ENCODE results near the gene RNU7-1. TPM values are rescaled to one million over a fixed set of nuclear protein-coding genes. Genes with fewer than 3 reads are reported as not detected.
"Not testable (repeated sequence)": the region's sequence is repeated elsewhere in the genome, so short reads cannot be mapped to it uniquely, and the experiment has no call there.

The RNU7-1 gene
- total RNA-seq, 2 experiments from 2014 or later = not detected

DNA sequence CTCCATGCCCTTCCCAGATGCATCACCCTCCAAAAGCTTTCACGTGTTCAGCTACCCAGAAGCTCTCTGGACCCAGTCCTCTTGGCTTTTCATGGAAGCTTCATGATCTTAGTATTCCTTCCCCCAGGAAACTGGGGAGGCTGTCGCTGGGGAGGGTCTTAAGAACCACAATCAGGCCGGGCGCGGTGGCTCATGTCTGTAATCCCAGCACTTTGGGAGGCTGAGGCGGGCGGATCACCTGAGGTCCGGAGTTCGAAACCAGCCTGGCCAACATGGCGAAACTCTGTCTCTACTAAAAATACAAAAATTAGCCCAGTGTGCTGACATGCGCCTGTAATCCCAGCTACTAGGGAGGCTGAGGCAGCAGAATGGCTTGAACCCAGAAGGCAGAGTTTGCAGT lies 35.5 kb upstream of the RNU7-1 start:
- H3K4me3 Mint-ChIP-seq; H3K27ac Mint-ChIP-seq; ATAC-seq; H3K36me3 Mint-ChIP-seq (ENCODE audit: low read depth); DNase-seq; H3K27me3 Mint-ChIP-seq; H3K4me1 Mint-ChIP-seq; intact Hi-C loops (cut with DNase I, micrococcal nuclease); H3K9me3 Mint-ChIP-seq (ENCODE audit: low read depth): not testable (repeated sequence)
- ChIA-PET POLR2A (interaction anchor here (0.6 to 0.7 kb wide), 2 partner anchors 408 to 436 kb away, joined by 3 read pairs; no protein-coding TSS in a partner anchor), CTCF (interaction anchor here (0.7 to 1.4 kb wide), 4 partner anchors 21 to 118 kb away, joined by 3 to 4 read pairs (median 4); partner anchors contain the start of gene LPCAT3)

DNA sequence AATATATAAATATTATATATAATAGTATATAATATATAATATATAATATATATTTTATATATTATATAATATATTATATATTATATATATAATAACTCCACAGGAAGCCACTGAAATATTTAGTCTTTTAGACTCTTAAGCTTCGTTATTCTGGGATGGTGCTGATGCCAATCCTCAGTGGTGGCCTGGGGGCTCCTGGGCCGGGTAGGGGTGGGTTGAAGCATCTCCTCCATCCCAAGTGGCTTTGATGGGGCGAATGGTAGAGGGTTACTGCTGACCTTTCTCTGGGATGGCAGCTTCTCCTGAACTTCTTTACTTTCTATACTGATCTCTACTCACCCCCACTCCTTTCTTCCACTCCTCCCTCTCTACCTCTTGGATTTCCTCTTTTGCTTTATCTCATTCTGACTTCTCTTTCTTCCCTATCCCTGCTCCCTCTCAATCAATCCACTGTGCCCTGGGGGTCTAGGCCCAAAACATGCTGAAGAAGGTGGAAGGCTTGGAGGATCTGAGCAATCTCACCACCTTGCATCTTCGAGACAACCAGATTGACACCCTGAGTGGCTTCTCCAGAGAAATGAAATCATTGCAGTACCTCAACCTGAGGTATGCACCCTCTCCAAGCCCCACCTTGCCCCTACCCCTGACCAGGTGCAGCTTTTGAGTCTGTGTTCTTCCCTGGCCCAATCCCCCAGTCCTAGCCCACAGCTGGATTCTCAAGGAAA lies 34.0 kb upstream of the RNU7-1 start:
- ATAC-seq (no peak), DNase-seq (no peak)
- POLR2A ChIA-PET = no interaction called here
- H3K27me3 Mint-ChIP-seq = no peaks in the 10 kb centered on the region
- intact Hi-C loops (cut with DNase I, micrococcal nuclease) = no loop called here
- CTCF ChIA-PET = interaction anchor here (0.6 to 1.9 kb wide), 5 partner anchors 28 to 425 kb away, joined by 4 to 5 read pairs (median 4); no protein-coding TSS in a partner anchor
- H3K9me3 Mint-ChIP-seq (ENCODE audit: low read depth) = no peaks in the 10 kb centered on the region
- H3K27ac Mint-ChIP-seq = no peak overlapping the region
- H3K4me3 Mint-ChIP-seq = no peak overlapping the region
- no peaks in the 10 kb centered on the region for H3K36me3 Mint-ChIP-seq (ENCODE audit: low read depth)
- H3K4me1 Mint-ChIP-seq = peaks cover 14% of the 10 kb centered on the region

DNA sequence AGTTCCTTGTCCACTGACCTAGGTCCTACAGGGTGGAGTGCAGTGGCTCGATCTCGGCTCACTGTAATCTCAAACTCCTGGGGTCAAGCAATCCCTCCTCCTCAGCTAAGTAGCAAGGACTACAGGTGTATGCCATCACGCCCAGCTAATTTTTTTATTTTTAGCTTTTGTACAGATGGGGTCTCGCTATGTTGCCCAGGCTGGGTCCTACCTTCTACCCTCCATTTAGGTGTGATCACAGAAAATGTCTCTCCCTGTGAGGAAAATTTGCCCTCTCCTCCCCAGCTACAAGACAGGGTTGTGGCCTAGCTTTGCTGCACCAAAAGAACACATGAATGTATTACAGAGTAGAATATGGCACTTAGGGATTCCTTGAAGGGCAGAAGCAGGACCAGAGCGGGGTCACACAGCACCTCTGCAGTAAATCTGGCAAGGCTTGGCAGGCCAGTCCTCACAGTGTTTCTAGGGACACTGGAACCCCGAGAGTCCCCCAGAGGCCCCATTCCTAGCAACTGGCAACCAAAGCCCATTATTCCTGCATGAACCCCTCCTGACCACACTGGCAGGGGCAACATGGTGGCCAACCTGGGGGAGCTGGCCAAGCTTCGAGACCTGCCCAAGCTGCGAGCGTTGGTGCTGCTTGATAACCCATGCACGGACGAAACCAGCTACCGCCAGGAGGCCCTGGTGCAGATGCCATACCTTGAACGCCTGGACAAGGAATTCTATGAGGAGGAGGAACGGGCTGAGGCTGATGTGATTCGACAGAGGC lies 31.3 kb upstream of the RNU7-1 start:
- intact Hi-C loops (cut with DNase I, micrococcal nuclease) = no loop called here
- peaks cover 23% of the 10 kb centered on the region for H3K36me3 Mint-ChIP-seq (ENCODE audit: low read depth)
- CTCF ChIA-PET = interaction anchor here (0.6 to 1.6 kb wide), 10 partner anchors 10 to 349 kb away, joined by 3 to 7 read pairs (median 3); partner anchors contain the start of gene USP5
- no peaks in the 10 kb centered on the region for H3K27me3 Mint-ChIP-seq
- no peak overlapping the region for H3K27ac Mint-ChIP-seq
- H3K4me1 Mint-ChIP-seq = peaks cover 33% of the 10 kb centered on the region
- POLR2A ChIA-PET = interaction anchor here (1.0 kb wide), 1 partner anchor 31 kb away, joined by 3 read pairs; the partner anchor contains the start of genes C12orf57 and RNU7-1
- H3K9me3 Mint-ChIP-seq (ENCODE audit: low read depth) = no peaks in the 10 kb centered on the region
- no peak overlapping the region for H3K4me3 Mint-ChIP-seq
- ATAC-seq (no peak), DNase-seq (no peak)

DNA sequence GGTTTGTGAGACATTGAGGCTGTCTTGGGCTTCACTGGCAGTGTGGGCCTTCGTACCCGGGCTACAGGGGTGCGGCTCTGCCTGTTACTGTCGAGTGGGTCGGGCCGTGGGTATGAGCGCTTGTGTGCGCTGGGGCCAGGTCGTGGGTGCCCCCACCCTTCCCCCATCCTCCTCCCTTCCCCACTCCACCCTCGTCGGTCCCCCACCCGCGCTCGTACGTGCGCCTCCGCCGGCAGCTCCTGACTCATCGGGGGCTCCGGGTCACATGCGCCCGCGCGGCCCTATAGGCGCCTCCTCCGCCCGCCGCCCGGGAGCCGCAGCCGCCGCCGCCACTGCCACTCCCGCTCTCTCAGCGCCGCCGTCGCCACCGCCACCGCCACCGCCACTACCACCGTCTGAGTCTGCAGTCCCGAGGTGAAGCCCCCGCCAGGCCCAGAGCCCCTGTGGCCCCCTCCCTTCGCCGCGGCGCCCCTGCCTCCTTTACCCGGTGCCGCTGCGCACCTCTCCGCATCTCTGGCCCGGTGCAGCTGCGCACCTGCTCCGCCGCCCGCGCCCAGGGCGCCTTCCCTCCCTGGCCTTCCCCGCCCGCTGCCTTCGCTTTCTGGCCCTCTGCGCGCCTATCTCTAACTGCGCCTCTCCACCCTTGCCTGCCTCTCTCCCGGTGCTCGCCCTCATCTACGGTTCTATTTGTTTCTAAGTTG lies 29.2 kb upstream of the RNU7-1 start, which contains the start of gene ENO2:
TSS of gene ENO2 (plus strand) at position 335 of the 701 bp plus-strand sequence. CDS start 1,253 bp downstream, outside the sequence.
- CTCF ChIA-PET = interaction anchor here (0.6 to 1.3 kb wide), 6 partner anchors 8 to 1035 kb away, joined by 3 to 6 read pairs (median 3); no protein-coding TSS in a partner anchor
- peak within 1 kb of the TSS; percentile 98 for H3K4me3 Mint-ChIP-seq
- DNase-seq = peak; percentile 92
- ATAC-seq = peak; percentile 92
- H3K27ac Mint-ChIP-seq = peak within 1 kb of the TSS; percentile 80
- intact Hi-C loops (cut with DNase I, micrococcal nuclease) = loop anchor here (1.0 to 2.0 kb wide), 6 partner anchors 14 to 104 kb away; partner anchors contain the start of genes SPSB2 (in 2 of the 2) and LPCAT3 (in 1 of the 2)
- no peaks in the 10 kb centered on the region for H3K9me3 Mint-ChIP-seq (ENCODE audit: low read depth)
- POLR2A ChIA-PET = interaction anchor here (0.6 to 1.8 kb wide), 4 partner anchors 23 to 395 kb away, joined by 3 to 8 read pairs (median 3); partner anchors contain the start of genes C12orf57 and RNU7-1
- H3K27me3 Mint-ChIP-seq = no peaks in the 10 kb centered on the region
- H3K36me3 Mint-ChIP-seq (ENCODE audit: low read depth) = peaks cover 33% of the 10 kb centered on the region
- H3K4me1 Mint-ChIP-seq = peaks cover 35% of the 10 kb centered on the region

DNA sequence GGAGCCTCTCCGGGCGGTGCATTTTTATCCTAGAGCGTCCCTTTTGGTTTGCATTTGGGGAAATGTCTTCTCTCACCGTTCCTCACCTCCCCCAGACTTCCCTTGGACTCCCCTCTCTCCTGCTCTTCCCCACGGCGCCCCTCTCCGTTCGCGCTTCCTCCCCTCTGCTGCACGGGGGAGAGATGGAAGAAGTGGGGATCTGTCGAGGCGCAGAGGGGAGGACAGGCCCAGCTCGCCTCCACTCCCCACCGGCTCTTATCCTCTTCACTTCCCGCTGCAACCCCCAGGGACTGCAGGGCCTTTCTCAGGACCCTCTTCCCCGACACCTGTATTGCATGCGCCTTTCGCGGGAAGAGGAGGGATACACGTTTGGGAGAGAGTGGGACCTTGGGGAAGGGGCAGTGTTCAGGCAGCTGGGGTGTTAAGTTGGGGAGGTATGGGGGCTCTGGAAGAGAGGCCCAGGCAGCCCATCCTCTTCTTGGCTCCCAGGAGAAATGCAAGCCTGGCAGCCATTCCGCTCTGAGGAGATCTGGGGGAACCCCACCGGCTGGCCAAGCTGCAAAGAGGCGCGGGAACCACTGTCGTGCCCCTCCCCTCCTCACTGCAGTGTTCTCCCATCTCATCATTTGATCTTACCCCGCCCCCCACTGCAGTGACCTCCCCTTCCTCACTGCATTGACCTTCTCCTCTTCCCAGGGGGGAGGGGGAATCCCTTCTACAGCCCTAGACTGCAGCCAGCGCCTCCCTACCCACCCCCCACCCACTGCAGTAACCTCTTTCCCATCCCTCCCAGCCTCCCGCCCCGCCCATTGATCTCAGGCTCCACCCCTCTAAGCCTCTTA lies 28.4 kb upstream of the RNU7-1 start:
- Mint-ChIP-seq H3K4me3 (peak overlapping the region; percentile 98), H3K4me1 (peaks cover 38% of the 10 kb centered on the region), H3K27ac (peak overlapping the region; percentile 78), H3K36me3 (ENCODE audit: low read depth) (peaks cover 40% of the 10 kb centered on the region), H3K27me3 (no peaks in the 10 kb centered on the region), H3K9me3 (ENCODE audit: low read depth) (no peaks in the 10 kb centered on the region)
- ChIA-PET POLR2A (interaction anchor here (0.6 to 1.8 kb wide), 4 partner anchors 24 to 396 kb away, joined by 3 to 8 read pairs (median 3); partner anchors contain the start of genes C12orf57 and RNU7-1), CTCF (interaction anchor here (0.6 to 1.5 kb wide), 5 partner anchors 9 to 1034 kb away, joined by 3 to 6 read pairs (median 3); no protein-coding TSS in a partner anchor)
- DNase-seq (peak; percentile 54), ATAC-seq (no peak)
- intact Hi-C loops (cut with DNase I, micrococcal nuclease) = loop anchor here (1.0 to 2.0 kb wide), 6 partner anchors 14 to 104 kb away; partner anchors contain the start of genes SPSB2 (in 2 of the 2) and LPCAT3 (in 1 of the 2)

DNA sequence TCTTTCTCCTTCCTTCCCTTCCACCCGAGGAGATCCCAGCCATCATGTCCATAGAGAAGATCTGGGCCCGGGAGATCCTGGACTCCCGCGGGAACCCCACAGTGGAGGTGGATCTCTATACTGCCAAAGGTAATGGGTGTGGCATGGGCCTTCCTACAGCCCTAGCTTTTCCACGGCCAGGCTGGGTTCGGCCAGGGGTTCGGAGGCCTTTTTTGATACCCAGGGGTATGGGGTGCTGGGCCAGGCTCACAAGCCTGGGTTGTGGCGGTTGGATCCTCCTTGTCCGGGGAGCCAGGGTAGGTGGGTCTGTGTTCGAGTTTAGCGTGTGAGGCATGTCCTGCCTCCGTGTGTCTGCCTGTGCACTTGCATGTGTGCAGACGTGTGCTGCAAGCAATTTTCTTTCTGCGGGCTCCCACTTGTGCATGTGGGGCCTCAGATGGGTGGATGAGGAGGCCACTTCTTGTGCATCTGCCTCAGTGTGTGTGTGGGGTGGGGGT lies 27.8 kb upstream of the RNU7-1 start:
- Mint-ChIP-seq H3K4me3 (peak overlapping the region; percentile 98), H3K27me3 (no peaks in the 10 kb centered on the region), H3K36me3 (ENCODE audit: low read depth) (peaks cover 40% of the 10 kb centered on the region), H3K27ac (peak overlapping the region; percentile 78), H3K4me1 (peaks cover 38% of the 10 kb centered on the region), H3K9me3 (ENCODE audit: low read depth) (no peaks in the 10 kb centered on the region)
- ChIA-PET CTCF (interaction anchor here (0.7 to 1.5 kb wide), 3 partner anchors 8 to 378 kb away, joined by 3 read pairs; no protein-coding TSS in a partner anchor), POLR2A (no interaction called here)
- no peak for ATAC-seq
- no peak for DNase-seq
- intact Hi-C loops (cut with DNase I, micrococcal nuclease) = loop anchor here (2.0 kb wide), 3 partner anchors 13 to 103 kb away; partner anchors contain the start of genes LPCAT3 (in 1 of the 2) and SPSB2 (in 1 of the 2)

DNA sequence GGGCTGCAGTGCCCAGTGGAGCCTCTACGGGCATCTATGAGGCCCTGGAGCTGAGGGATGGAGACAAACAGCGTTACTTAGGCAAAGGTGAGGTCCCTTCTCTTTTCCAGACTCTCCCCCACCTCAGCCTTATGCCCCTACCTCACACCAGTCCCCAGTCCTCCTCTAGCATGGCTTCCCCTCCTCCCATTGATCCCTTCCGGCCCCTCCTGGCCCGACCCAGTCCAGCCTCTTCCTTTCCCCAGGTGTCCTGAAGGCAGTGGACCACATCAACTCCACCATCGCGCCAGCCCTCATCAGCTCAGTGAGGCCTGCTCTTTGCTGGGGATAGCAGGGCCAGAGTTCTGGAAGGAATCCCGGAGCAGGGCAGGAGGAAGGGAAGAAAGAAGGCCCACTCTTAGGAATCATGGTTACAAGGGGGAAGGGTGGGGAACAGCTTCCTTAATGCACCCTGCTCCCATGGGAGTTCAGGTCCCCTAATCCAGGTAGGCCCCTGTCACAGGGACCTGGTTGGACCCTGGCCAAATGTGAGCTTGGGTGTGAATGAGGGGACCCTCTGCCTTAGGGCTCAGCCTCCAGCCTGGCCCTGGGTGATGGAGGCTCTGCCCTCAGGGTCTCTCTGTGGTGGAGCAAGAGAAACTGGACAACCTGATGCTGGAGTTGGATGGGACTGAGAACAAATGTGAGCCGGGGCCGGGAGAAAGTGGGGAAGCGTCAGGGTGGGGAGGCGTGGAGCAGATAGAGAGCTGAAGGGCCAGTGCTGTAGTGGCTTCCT lies 27.0 kb upstream of the RNU7-1 start:
- CTCF ChIA-PET = interaction anchor here (0.6 to 1.5 kb wide), 7 partner anchors 7 to 1015 kb away, joined by 3 to 4 read pairs (median 3); no protein-coding TSS in a partner anchor
- H3K4me3 Mint-ChIP-seq = peak overlapping the region; percentile 98
- DNase-seq (no peak), ATAC-seq (no peak)
- H3K36me3 Mint-ChIP-seq (ENCODE audit: low read depth) = peaks cover 43% of the 10 kb centered on the region
- no peaks in the 10 kb centered on the region for H3K9me3 Mint-ChIP-seq (ENCODE audit: low read depth)
- no peak overlapping the region for H3K27ac Mint-ChIP-seq
- peaks cover 38% of the 10 kb centered on the region for H3K4me1 Mint-ChIP-seq
- intact Hi-C loops (cut with DNase I, micrococcal nuclease) = no loop called here
- H3K27me3 Mint-ChIP-seq = no peaks in the 10 kb centered on the region
- POLR2A ChIA-PET = interaction anchor here (1.1 kb wide), 1 partner anchor 46 kb away, joined by 3 read pairs; no protein-coding TSS in a partner anchor

DNA sequence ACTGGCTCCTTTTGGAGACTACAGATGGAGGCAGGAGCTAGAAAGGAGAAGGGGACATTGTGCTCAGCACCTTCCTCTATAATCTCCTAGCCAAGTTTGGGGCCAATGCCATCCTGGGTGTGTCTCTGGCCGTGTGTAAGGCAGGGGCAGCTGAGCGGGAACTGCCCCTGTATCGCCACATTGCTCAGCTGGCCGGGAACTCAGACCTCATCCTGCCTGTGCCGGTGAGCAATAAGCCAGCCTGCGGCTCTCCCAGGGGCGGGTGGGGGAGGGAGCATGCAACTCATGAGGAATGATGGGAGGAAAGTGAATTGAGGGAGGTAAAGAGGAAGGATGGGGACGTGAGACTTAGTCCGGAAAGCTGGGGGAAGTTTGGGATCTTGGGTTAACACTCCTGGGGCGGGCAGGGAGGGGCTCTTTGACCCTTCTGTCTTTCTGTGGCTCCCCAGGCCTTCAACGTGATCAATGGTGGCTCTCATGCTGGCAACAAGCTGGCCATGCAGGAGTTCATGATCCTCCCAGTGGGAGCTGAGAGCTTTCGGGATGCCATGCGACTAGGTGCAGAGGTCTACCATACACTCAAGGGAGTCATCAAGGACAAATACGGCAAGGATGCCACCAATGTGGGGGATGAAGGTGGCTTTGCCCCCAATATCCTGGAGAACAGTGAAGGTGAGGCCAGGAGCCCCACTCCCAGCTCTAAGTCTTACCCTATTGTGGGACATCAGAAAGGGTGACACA lies 26.0 kb upstream of the RNU7-1 start:
- H3K4me3 Mint-ChIP-seq = no peak overlapping the region
- no peaks in the 10 kb centered on the region for H3K9me3 Mint-ChIP-seq (ENCODE audit: low read depth)
- peaks cover 37% of the 10 kb centered on the region for H3K4me1 Mint-ChIP-seq
- no peak overlapping the region for H3K27ac Mint-ChIP-seq
- ChIA-PET POLR2A (interaction anchor here (0.8 to 1.1 kb wide), 3 partner anchors 20 to 47 kb away, joined by 3 read pairs; partner anchors contain the start of gene RNU7-1), CTCF (interaction anchor here (0.6 to 1.3 kb wide), 4 partner anchors 11 to 1014 kb away, joined by 3 to 5 read pairs (median 3); no protein-coding TSS in a partner anchor)
- H3K36me3 Mint-ChIP-seq (ENCODE audit: low read depth) = peaks cover 51% of the 10 kb centered on the region
- ATAC-seq (no peak), DNase-seq (no peak)
- H3K27me3 Mint-ChIP-seq = no peaks in the 10 kb centered on the region
- intact Hi-C loops (cut with DNase I, micrococcal nuclease) = no loop called here

DNA sequence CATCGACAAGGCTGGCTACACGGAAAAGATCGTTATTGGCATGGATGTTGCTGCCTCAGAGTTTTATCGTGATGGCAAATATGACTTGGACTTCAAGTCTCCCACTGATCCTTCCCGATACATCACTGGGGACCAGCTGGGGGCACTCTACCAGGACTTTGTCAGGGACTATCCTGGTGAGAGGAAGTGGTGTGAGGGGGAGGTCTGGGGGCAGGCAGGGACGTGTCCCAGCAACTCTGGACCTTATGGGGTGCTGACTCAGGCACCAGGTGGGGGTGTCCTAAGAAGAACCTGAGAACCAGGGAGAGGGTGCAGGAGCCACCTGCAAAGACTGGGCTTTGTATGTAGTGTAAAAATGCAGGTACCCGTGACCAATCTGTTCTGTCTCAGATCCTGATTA lies 24.0 kb upstream of the RNU7-1 start:
- intact Hi-C loops (cut with DNase I, micrococcal nuclease) = no loop called here
- Mint-ChIP-seq H3K4me1 (peaks cover 31% of the 10 kb centered on the region), H3K27me3 (no peaks in the 10 kb centered on the region), H3K9me3 (ENCODE audit: low read depth) (no peaks in the 10 kb centered on the region), H3K27ac (peak overlapping the region; percentile 38), H3K36me3 (ENCODE audit: low read depth) (peaks cover 59% of the 10 kb centered on the region), H3K4me3 (no peak overlapping the region)
- ATAC-seq (no peak), DNase-seq (no peak)
- CTCF ChIA-PET = interaction anchor here (0.6 to 1.4 kb wide), 2 partner anchors 28 to 52 kb away, joined by 3 to 5 read pairs; partner anchors contain the start of gene TPI1
- POLR2A ChIA-PET = no interaction called here

All from activated CD4-positive, alpha-beta T cell treated with anti-CD3 and anti-CD28 coated beads for 36 hours (primary cell).